Endothelial cell of umbilical vein (primary cell): Measurements from ENCODE around the gene PTPN9. TPM values are rescaled to one million over a fixed set of nuclear protein-coding genes. Genes with fewer than 3 reads are reported as not detected.

Experiments used
- BruUV-seq: library from RNA; stranded (reverse); fragments of 400-500 nt; replicated peaks from 2 replicates; lab custom pipeline; 2021; lab: Mats Ljungman, UMichigan
- CTCF ChIA-PET: fragments of 300-600, 350-600 bp; sonication (Branson Sonifier 250); formaldehyde crosslinking; loops from one replicate; lab custom pipeline; 2021; ENCODE audit warnings: antibody characterized with exemption, inconsistent platforms; lab: Charles Lee
- POLR2A ChIA-PET: fragments of 300-600, 350-600 bp; sonication (Branson Sonifier 250); formaldehyde crosslinking; loops from one replicate; lab custom pipeline; 2021; ENCODE audit warnings: antibody characterized with exemption, inconsistent platforms; lab: Charles Lee
- DNase-seq: peaks from one replicate; pipeline ENCODE4 v3.0.0-alpha.2; 2011; ENCODE audit warnings: low read depth, low spot score
- FAIRE-seq: peaks from 2 replicates; lab custom pipeline; 2011; peaks lifted over from hg19 to GRCh38; lab: Jason Lieb, UNC
- H2AFZ ChIP-seq: 2 replicates; pipeline ENCODE4 v1.6.0; 2012; ENCODE audit warnings: low read depth, low read length, control low read depth, inconsistent platforms
- H3K27ac ChIP-seq: 2 replicates; pipeline ENCODE4 v1.5.1; 2011; ENCODE audit warnings: low read depth, mild to moderate bottlenecking, control low read depth, low read length, moderate library complexity; ENCODE audit not compliant: insufficient read depth
- H3K27me3 ChIP-seq, 2 experiments: 2 replicates each; pipeline versions ENCODE4 v1.6.0 to v1.6.1; 2011; ENCODE audit warnings: low read length in 2 of 2, mixed read lengths in 1 of 2; ENCODE audit not compliant: control insufficient read depth in 2 of 2, insufficient read depth in 2 of 2
- H3K36me3 ChIP-seq, 2 experiments: 2 replicates in 1 of 2; 3 replicates in 1 of 2; pipeline ENCODE4 v1.5.1; 2011; ENCODE audit warnings: low read length in 2 of 2, mild to moderate bottlenecking in 1 of 2, moderate library complexity in 1 of 2; ENCODE audit not compliant: control insufficient read depth in 2 of 2, insufficient read depth in 2 of 2; ENCODE audit errors: extremely low read depth in 1 of 2
- H3K4me1 ChIP-seq: 3 replicates; pipeline ENCODE4 v1.5.1; 2011; ENCODE audit warnings: mild to moderate bottlenecking, low read length; ENCODE audit not compliant: control insufficient read depth, insufficient read depth; ENCODE audit errors: extremely low read depth
- H3K4me2 ChIP-seq: 2 replicates; pipeline ENCODE4 v1.6.1; 2011; ENCODE audit warnings: low read length, control low read depth, mixed read lengths; ENCODE audit not compliant: insufficient read depth
- H3K4me3 ChIP-seq, 3 experiments: fragments of 200-600 bp in 1 of 3; sonication (generic), shearing (Covaris generic) in 1 of 3; replicated peaks in 1 of 3; 2 replicates each; pipeline ENCODE4 v1.5.1; 2011 to 2016; ENCODE audit warnings: control low read depth in 3 of 3, low read length in 3 of 3, mild to moderate bottlenecking in 2 of 3, inconsistent platforms in 1 of 3, low read depth in 1 of 3, moderate library complexity in 1 of 3; ENCODE audit not compliant: insufficient read depth in 1 of 3
- H3K79me2 ChIP-seq: 2 replicates; pipeline ENCODE4 v1.6.0; 2012; ENCODE audit warnings: low read length, inconsistent platforms; ENCODE audit not compliant: control insufficient read depth, insufficient read depth
- H3K9ac ChIP-seq: replicated peaks from 2 replicates; pipeline ENCODE3; 2011; ENCODE audit warnings: low read length, control low read depth; ENCODE audit not compliant: insufficient read depth; ENCODE audit errors: extremely low read depth
- H3K9me1 ChIP-seq: replicated peaks from 3 replicates; pipeline ENCODE4 v1.6.0; 2011; ENCODE audit warnings: mild to moderate bottlenecking, low read length; ENCODE audit not compliant: control insufficient read depth, insufficient read depth; ENCODE audit errors: extremely low read depth
- H3K9me3 ChIP-seq: replicated peaks from 2 replicates; pipeline ENCODE4 v1.5.1; 2012; ENCODE audit warnings: low read length, inconsistent platforms; ENCODE audit not compliant: control insufficient read depth, insufficient read depth
- H4K20me1 ChIP-seq: replicated peaks from 2 replicates; pipeline ENCODE3; 2011; ENCODE audit warnings: mild to moderate bottlenecking, low read length; ENCODE audit not compliant: control insufficient read depth, insufficient read depth; ENCODE audit errors: extremely low read depth
- EZH2 ChIP-seq: IDR thresholded peaks from 2 replicates; pipeline ENCODE4 v1.6.1; 2012; ENCODE audit warnings: borderline replicate concordance, low read depth, mild to moderate bottlenecking, moderate library complexity, low read length, inconsistent platforms; ENCODE audit not compliant: severe bottlenecking
- FOS ChIP-seq: IDR thresholded peaks from 2 replicates; pipeline ENCODE4 v1.6.1; 2011; ENCODE audit warnings: mild to moderate bottlenecking, low read length, moderate library complexity, borderline replicate concordance; ENCODE audit not compliant: insufficient read depth
- GATA2 ChIP-seq: IDR thresholded peaks from 2 replicates; pipeline ENCODE4 v1.7.0; 2011; ENCODE audit warnings: low read depth, mild to moderate bottlenecking, moderate library complexity, mixed read lengths, low read length; ENCODE audit not compliant: insufficient read length, insufficient read depth
- JUN ChIP-seq: IDR thresholded peaks from 2 replicates; pipeline ENCODE4 v1.6.1; 2011; ENCODE audit warnings: borderline replicate concordance, low read depth; ENCODE audit not compliant: insufficient read length, insufficient read depth
- MYC ChIP-seq: IDR thresholded peaks from one replicate; pipeline ENCODE4 v1.6.1; 2011; ENCODE audit warnings: mild to moderate bottlenecking, low read depth, low read length
- POLR2A ChIP-seq: IDR thresholded peaks from 2 replicates; pipeline ENCODE4 v1.6.1; 2012; ENCODE audit warnings: low read depth, mild to moderate bottlenecking, control low read depth, low read length
- POLR2AphosphoS5 ChIP-seq: IDR thresholded peaks from 2 replicates; pipeline ENCODE4 v1.6.1; 2012; ENCODE audit warnings: low read depth, mild to moderate bottlenecking, control low read depth, low read length, moderate library complexity; ENCODE audit not compliant: insufficient read depth
- dilution Hi-C: fragments of 300-500 bp; cut with MboI; formaldehyde crosslinking; loops from one replicate; pipeline ENCODE4 v1.15.0; 2019; ENCODE audit warnings: low sequenced_read_pairs; ENCODE audit not compliant: extremely low pct_ligation_motif_present
- intact Hi-C: fragments of 100-400 bp; cut with micrococcal nuclease; formaldehyde crosslinking; loops from one replicate; pipeline ENCODE4 v1.10.0; 2022
- polyA plus RNA-seq, 4 experiments: library from polyadenylated mRNA; depleted of rRNA in 3 of 4; stranded (reverse) in 3 of 4; unstranded in 1 of 4; fragments of >200 nt; gene quantifications; 2 replicates each; pipeline versions ENCODE4 v1.2.1 to v1.2.3, GENCODE V29; 2011 to 2012; ENCODE audit warnings: missing spikeins in 1 of 4
- total RNA-seq: library from RNA; stranded (reverse); gene quantifications from 2 replicates; pipeline ENCODE4 v1.2.3, GENCODE V29; 2021
- TF ChIP-seq, protein P1 (sequence below), 2 donors: IDR thresholded peaks; 1 replicate in 1 of 2; 2 replicates in 1 of 2; pipeline ENCODE4 v1.5.1; 2011; ENCODE audit warnings: low read length in 2 of 2, mild to moderate bottlenecking in 2 of 2, moderate library complexity in 2 of 2, control low read depth in 1 of 2, inconsistent platforms in 1 of 2, low read depth in 1 of 2; ENCODE audit not compliant: insufficient read depth in 1 of 2; ENCODE audit errors: extremely low read depth in 1 of 2
- TF ChIP-seq, protein P2 (sequence below): IDR thresholded peaks from 2 replicates; pipeline ENCODE4 v1.6.1; 2011; ENCODE audit not compliant: insufficient read depth, insufficient read length

Gene PTPN9
- total and polyA plus RNA-seq, 2 donors (not counting 3 experiments of a cell fraction or from before 2014, with no cell fraction given), result 31.4 to 37.2 TPM

DNA sequence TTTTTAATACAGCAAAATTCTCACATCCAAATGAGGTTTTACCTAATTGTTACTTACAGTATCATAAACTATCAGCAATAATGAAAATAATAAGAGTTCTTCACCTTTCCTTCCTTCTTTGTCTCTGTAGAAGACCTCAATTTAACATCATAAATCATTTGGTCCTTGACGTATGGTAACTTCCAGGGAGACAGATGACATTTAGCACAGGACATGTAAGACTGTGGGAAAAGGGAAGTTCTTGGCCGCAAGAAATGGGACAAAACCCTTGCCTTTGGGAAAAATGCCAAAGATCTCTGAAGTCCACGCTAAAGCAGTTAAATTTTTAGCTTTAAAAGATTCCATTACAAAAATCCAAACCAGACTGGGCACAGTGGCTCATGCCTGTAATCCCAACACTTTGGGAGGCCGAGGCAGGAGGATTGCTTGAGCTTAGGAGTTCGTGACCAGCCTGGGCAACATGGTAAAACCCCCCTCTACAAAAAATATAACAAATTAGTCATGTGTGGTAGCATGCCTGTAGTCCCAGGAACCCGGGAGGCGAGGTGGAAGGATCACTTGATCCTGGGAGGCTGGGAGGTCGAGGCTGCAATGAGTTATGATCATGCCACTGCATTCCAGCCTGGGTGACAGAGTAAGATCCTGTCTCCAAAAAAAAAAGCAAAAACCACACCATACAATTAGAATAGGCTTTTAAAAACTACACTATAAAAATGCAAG lies 8.8 kb downstream of the PTPN9 start:
- ChIA-PET CTCF (no interaction called here), POLR2A (interaction anchor here (0.6 kb wide), 1 partner anchor 9 kb away, joined by 3 read pairs; no protein-coding TSS in a partner anchor)
- Histone ChIP-seq H3K9me3 (no peaks in the 10 kb centered on the region), H3K4me1 (peaks cover 4% of the 10 kb centered on the region), H3K9ac (no peak overlapping the region), H3K4me2 (no peak overlapping the region), H4K20me1 (peaks cover 3% of the 10 kb centered on the region), H3K36me3 (no peaks in the 10 kb centered on the region), H3K79me2 (peaks cover 75% of the 10 kb centered on the region), H3K4me3 (no peak overlapping the region), H3K9me1 (no peaks in the 10 kb centered on the region), H3K27me3 (no peaks in the 10 kb centered on the region), H2AFZ (no peak overlapping the region), H3K27ac (no peak overlapping the region)
- no peak for FAIRE-seq
- dilution Hi-C loops (no loop called here), intact Hi-C loops (no loop called here)
- no TSS peak for BruUV-seq
- no peak for DNase-seq
- no peak for TF ChIP-seq GATA2
- TF ChIP-seq, protein P1, sequence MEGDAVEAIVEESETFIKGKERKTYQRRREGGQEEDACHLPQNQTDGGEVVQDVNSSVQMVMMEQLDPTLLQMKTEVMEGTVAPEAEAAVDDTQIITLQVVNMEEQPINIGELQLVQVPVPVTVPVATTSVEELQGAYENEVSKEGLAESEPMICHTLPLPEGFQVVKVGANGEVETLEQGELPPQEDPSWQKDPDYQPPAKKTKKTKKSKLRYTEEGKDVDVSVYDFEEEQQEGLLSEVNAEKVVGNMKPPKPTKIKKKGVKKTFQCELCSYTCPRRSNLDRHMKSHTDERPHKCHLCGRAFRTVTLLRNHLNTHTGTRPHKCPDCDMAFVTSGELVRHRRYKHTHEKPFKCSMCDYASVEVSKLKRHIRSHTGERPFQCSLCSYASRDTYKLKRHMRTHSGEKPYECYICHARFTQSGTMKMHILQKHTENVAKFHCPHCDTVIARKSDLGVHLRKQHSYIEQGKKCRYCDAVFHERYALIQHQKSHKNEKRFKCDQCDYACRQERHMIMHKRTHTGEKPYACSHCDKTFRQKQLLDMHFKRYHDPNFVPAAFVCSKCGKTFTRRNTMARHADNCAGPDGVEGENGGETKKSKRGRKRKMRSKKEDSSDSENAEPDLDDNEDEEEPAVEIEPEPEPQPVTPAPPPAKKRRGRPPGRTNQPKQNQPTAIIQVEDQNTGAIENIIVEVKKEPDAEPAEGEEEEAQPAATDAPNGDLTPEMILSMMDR (IDR thresholded peaks at IDR 0.05; ENCODE audit: extremely low read depth in 1 of 2, insufficient read depth in 1 of 2, low read depth in 1 of 2, low read length in 2 of 2), result no peak
- no peak for TF ChIP-seq EZH2
- no peak for TF ChIP-seq FOS
- no peak for TF ChIP-seq POLR2A
- TF ChIP-seq JUN, result no peak
- TF ChIP-seq, protein P2, sequence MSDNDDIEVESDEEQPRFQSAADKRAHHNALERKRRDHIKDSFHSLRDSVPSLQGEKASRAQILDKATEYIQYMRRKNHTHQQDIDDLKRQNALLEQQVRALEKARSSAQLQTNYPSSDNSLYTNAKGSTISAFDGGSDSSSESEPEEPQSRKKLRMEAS, result no peak
- no peak for TF ChIP-seq MYC
- TF ChIP-seq POLR2AphosphoS5, result no peak
